ENCODE measurements around the gene DIAPH2. TPM values are rescaled to one million over a fixed set of nuclear protein-coding genes. Genes with fewer than 3 reads are reported as not detected.
"Not testable (repeated sequence)": the region's sequence is repeated elsewhere in the genome, so short reads cannot be mapped to it uniquely, and the experiment has no call there.

Gene DIAPH2
- total and polyA plus RNA-seq, 5 donors = 3.6 to 12.3 (median 10.9) TPM

- H3K4me1 ChIP-seq (ENCODE audit: control insufficient read depth, insufficient read depth, low read length) = no peaks in the 10 kb centered on the region
- DNase-seq (no peak), ATAC-seq (peak; percentile 26 to 55)
- H3K4me3 ChIP-seq (ENCODE audit: low read length) = no peak overlapping the region
- H3K27ac ChIP-seq (ENCODE audit: low read length) = no peak overlapping the region
- H3K9me3 ChIP-seq (ENCODE audit: control insufficient read depth, low read length) = no peaks in the 10 kb centered on the region
- intact Hi-C loops (cut with DNase I) = no loop called here
- no peaks in the 10 kb centered on the region for H3K27me3 ChIP-seq (ENCODE audit: control insufficient read depth, insufficient read depth)
These were observed 8.2 kb downstream of the DIAPH2 start for GRCh38 chrX:96692890-96693289.

GRCh38 chrX:96693407-96693806, 8.8 kb downstream of the DIAPH2 start:
- Histone ChIP-seq H3K27me3 (ENCODE audit: control insufficient read depth, insufficient read depth) (no peaks in the 10 kb centered on the region), H3K9me3 (ENCODE audit: control insufficient read depth, low read length) (no peaks in the 10 kb centered on the region), H3K27ac (ENCODE audit: low read length) (no peak overlapping the region), H3K4me1 (ENCODE audit: control insufficient read depth, insufficient read depth, low read length) (peaks cover 1% of the 10 kb centered on the region), H3K4me3 (ENCODE audit: low read length) (no peak overlapping the region)
- WGBS = 95% methylated on average over 6 of the region's 6 CpGs
- ATAC-seq (no peak), DNase-seq (no peak)
- intact Hi-C loops (cut with DNase I) = no loop called here

- Histone ChIP-seq H3K4me3 (ENCODE audit: low read length) (no peak overlapping the region), H3K27me3 (ENCODE audit: control insufficient read depth, insufficient read depth) (no peaks in the 10 kb centered on the region), H3K4me1 (ENCODE audit: control insufficient read depth, insufficient read depth, low read length) (peaks cover 1% of the 10 kb centered on the region), H3K9me3 (ENCODE audit: control insufficient read depth, low read length) (no peaks in the 10 kb centered on the region), H3K27ac (ENCODE audit: low read length) (no peak overlapping the region)
- WGBS = 80% methylated on average over 4 of the region's 4 CpGs
- DNase-seq = no peak
- intact Hi-C loops (cut with DNase I) = no loop called here
- ATAC-seq = no peak
These were observed 11.8 kb downstream of the DIAPH2 start for GRCh38 chrX:96696462-96696861.

GRCh38 chrX:96700625-96701024, 16.0 kb downstream of the DIAPH2 start:
- DNase-seq = no peak
- Histone ChIP-seq H3K9me3 (ENCODE audit: control insufficient read depth, low read length) (no peaks in the 10 kb centered on the region), H3K4me3 (ENCODE audit: low read length) (no peak overlapping the region), H3K27ac (ENCODE audit: low read length) (no peak overlapping the region), H3K27me3 (ENCODE audit: control insufficient read depth, insufficient read depth) (no peaks in the 10 kb centered on the region), H3K4me1 (ENCODE audit: control insufficient read depth, insufficient read depth, low read length) (peaks cover 1% of the 10 kb centered on the region)
- intact Hi-C loops (cut with DNase I) = no loop called here
- 83% methylated on average over 1 of the region's 1 CpG for whole genome bisulfite sequencing
- ATAC-seq = no peak

GRCh38 chrX:96703379-96703778, 18.7 kb downstream of the DIAPH2 start:
- no peak for DNase-seq
- Histone ChIP-seq H3K9me3 (ENCODE audit: control insufficient read depth, low read length) (no peaks in the 10 kb centered on the region), H3K4me1 (ENCODE audit: control insufficient read depth, insufficient read depth, low read length) (no peaks in the 10 kb centered on the region), H3K27ac (ENCODE audit: low read length) (no peak overlapping the region), H3K4me3 (ENCODE audit: low read length) (no peak overlapping the region), H3K27me3 (ENCODE audit: control insufficient read depth, insufficient read depth) (no peaks in the 10 kb centered on the region)
- ATAC-seq = no peak
- intact Hi-C loops (cut with DNase I) = no loop called here
- 86% methylated on average over 1 of the region's 1 CpG for WGBS

GRCh38 chrX:96703816-96704215, 19.2 kb downstream of the DIAPH2 start:
- intact Hi-C loops (cut with DNase I) = no loop called here
- no peak for DNase-seq
- Histone ChIP-seq H3K9me3 (ENCODE audit: control insufficient read depth, low read length) (no peaks in the 10 kb centered on the region), H3K4me3 (ENCODE audit: low read length) (no peak overlapping the region), H3K27me3 (ENCODE audit: control insufficient read depth, insufficient read depth) (no peaks in the 10 kb centered on the region), H3K4me1 (ENCODE audit: control insufficient read depth, insufficient read depth, low read length) (no peaks in the 10 kb centered on the region), H3K27ac (ENCODE audit: low read length) (no peak overlapping the region)
- 50% methylated on average over 1 of the region's 1 CpG for WGBS
- ATAC-seq = no peak

GRCh38 chrX:96704629-96705028, 20.0 kb downstream of the DIAPH2 start:
- DNase-seq (no peak), ATAC-seq (no peak)
- WGBS = 50% methylated on average over 2 of the region's 2 CpGs
- H3K9me3 ChIP-seq (ENCODE audit: control insufficient read depth, low read length) = no peaks in the 10 kb centered on the region
- H3K4me1 ChIP-seq (ENCODE audit: control insufficient read depth, insufficient read depth, low read length) = no peaks in the 10 kb centered on the region
- no peaks in the 10 kb centered on the region for H3K27me3 ChIP-seq (ENCODE audit: control insufficient read depth, insufficient read depth)
- intact Hi-C loops (cut with DNase I) = no loop called here
- H3K27ac ChIP-seq (ENCODE audit: low read length) = no peak overlapping the region
- no peak overlapping the region for H3K4me3 ChIP-seq (ENCODE audit: low read length)

- intact Hi-C loops (cut with DNase I) = no loop called here
These were observed 21.3 kb downstream of the DIAPH2 start for GRCh38 chrX:96705905-96706304.

GRCh38 chrX:96707804-96708203, 23.2 kb downstream of the DIAPH2 start:
- 42% methylated on average over 1 of the region's 1 CpG for WGBS
- H3K9me3 ChIP-seq (ENCODE audit: control insufficient read depth, low read length) = no peaks in the 10 kb centered on the region
- no peaks in the 10 kb centered on the region for H3K27me3 ChIP-seq (ENCODE audit: control insufficient read depth, insufficient read depth)
- no peak overlapping the region for H3K4me3 ChIP-seq (ENCODE audit: low read length)
- intact Hi-C loops (cut with DNase I) = no loop called here
- H3K27ac ChIP-seq (ENCODE audit: low read length) = no peak overlapping the region
- ATAC-seq = no peak
- DNase-seq = no peak
- no peaks in the 10 kb centered on the region for H3K4me1 ChIP-seq (ENCODE audit: control insufficient read depth, insufficient read depth, low read length)

More at GRCh38 chrX:96705905-96706304, 21.3 kb downstream of the DIAPH2 start:
- DNase-seq (no peak), ATAC-seq (no peak)
- H3K27ac ChIP-seq (ENCODE audit: low read length) = no peak overlapping the region
- H3K9me3 ChIP-seq (ENCODE audit: control insufficient read depth, low read length) = no peaks in the 10 kb centered on the region
- H3K4me3 ChIP-seq (ENCODE audit: low read length) = no peak overlapping the region
- H3K4me1 ChIP-seq (ENCODE audit: control insufficient read depth, insufficient read depth, low read length) = no peaks in the 10 kb centered on the region
- no peaks in the 10 kb centered on the region for H3K27me3 ChIP-seq (ENCODE audit: control insufficient read depth, insufficient read depth)

GRCh38 chrX:96710031-96710430, 25.4 kb downstream of the DIAPH2 start:
- WGBS = 92% methylated on average over 2 of the region's 2 CpGs
- ATAC-seq = no peak
- Histone ChIP-seq H3K4me1 (ENCODE audit: control insufficient read depth, insufficient read depth, low read length) (no peaks in the 10 kb centered on the region), H3K27me3 (ENCODE audit: control insufficient read depth, insufficient read depth) (no peaks in the 10 kb centered on the region), H3K27ac (ENCODE audit: low read length) (no peak overlapping the region), H3K4me3 (ENCODE audit: low read length) (no peak overlapping the region), H3K9me3 (ENCODE audit: control insufficient read depth, low read length) (no peaks in the 10 kb centered on the region)
- DNase-seq = no peak
- intact Hi-C loops (cut with DNase I) = no loop called here

- Histone ChIP-seq H3K27ac (ENCODE audit: low read length) (no peak overlapping the region), H3K9me3 (ENCODE audit: control insufficient read depth, low read length) (no peaks in the 10 kb centered on the region), H3K4me3 (ENCODE audit: low read length) (no peak overlapping the region), H3K27me3 (ENCODE audit: control insufficient read depth, insufficient read depth) (no peaks in the 10 kb centered on the region), H3K4me1 (ENCODE audit: control insufficient read depth, insufficient read depth, low read length) (no peaks in the 10 kb centered on the region)
- ATAC-seq = no peak
- intact Hi-C loops (cut with DNase I) = no loop called here
- no peak for DNase-seq
These were observed 28.7 kb downstream of the DIAPH2 start for GRCh38 chrX:96713303-96713702.

- H3K4me1 ChIP-seq (ENCODE audit: control insufficient read depth, insufficient read depth, low read length); H3K27ac ChIP-seq (ENCODE audit: low read length); H3K27me3 ChIP-seq (ENCODE audit: control insufficient read depth, insufficient read depth); H3K4me3 ChIP-seq (ENCODE audit: low read length); intact Hi-C loops (cut with DNase I); ATAC-seq; DNase-seq; H3K9me3 ChIP-seq (ENCODE audit: control insufficient read depth, low read length): not testable (repeated sequence)
- 97% methylated on average over 6 of the region's 6 CpGs for WGBS
These were observed 29.8 kb downstream of the DIAPH2 start for GRCh38 chrX:96714393-96714792.
